Gastrocnemius medialis (tissue), 4 donors: ENCODE data around the gene SH3PXD2B.

ENCODE experiments used
- CTCF ChIP-seq, 5 experiments: fragments of 450-650 bp in 3 of 5; fragments of 200-600 bp in 2 of 5; sonication (generic) in 2 of 5; IDR thresholded peaks in 4 of 5; conservative IDR thresholded peaks in 1 of 5; 1 replicate in 4 of 5; 2 replicates in 1 of 5; pipeline ENCODE4 v1.5.1; 2016 to 2019; ENCODE audit warnings: antibody characterized with exemption in 5 of 5, mild to moderate bottlenecking in 3 of 5, moderate library complexity in 3 of 5
- POLR2A ChIP-seq, 2 donors: fragments of 450-650 bp; IDR thresholded peaks; one replicate each; pipeline ENCODE4 v1.6.1; 2017; ENCODE audit warnings: antibody characterized with exemption in 2 of 2, mild to moderate bottlenecking in 2 of 2, moderate library complexity in 2 of 2

GRCh38 chr5:172302047-172302710 is 152.1 kb downstream of the SH3PXD2B start:
- TF ChIP-seq CTCF (IDR thresholded peaks at IDR 0.05 in 4 of 5, conservative IDR thresholded peaks at IDR 0.05 in 1 of 5) = no peak
- no peak for TF ChIP-seq POLR2A (IDR thresholded peaks at IDR 0.05)
